Right lobe of liver (tissue), 6 donors: ENCODE data around the gene IGF2R. TPM values are rescaled to one million over a fixed set of nuclear protein-coding genes. Genes with fewer than 3 reads are reported as not detected.

Experiments used
- ATAC-seq, 4 donors: fragments of 200-7000 bp; cut with Tn5 transposase; one replicate each; pipeline ENCODE4 v1.9.1; 2020; ENCODE audit warnings: mild to moderate bottlenecking in 4 of 4, moderate library complexity in 4 of 4
- DNase-seq, 3 donors: peaks; one replicate each; pipeline ENCODE4 v3.0.0-alpha.2; 2020
- H3K27ac ChIP-seq, 3 donors: fragments of 200-600 bp; one replicate each; pipeline ENCODE4 v1.8.0; 2022
- H3K27me3 ChIP-seq, 2 donors: fragments of 200-600 bp; one replicate each; pipeline ENCODE4 v1.8.0; 2022
- H3K36me3 ChIP-seq, 4 donors: fragments of 200-600 bp; sonication (generic) in 1 of 4; one replicate each; pipeline versions ENCODE4 v1.5.1 to v1.8.0; 2017 to 2022; ENCODE audit warnings: control low read depth in 1 of 4
- H3K4me1 ChIP-seq, 4 donors: fragments of 200-600 bp; sonication (generic) in 1 of 4; one replicate each; pipeline versions ENCODE4 v1.5.1 to v1.8.0; 2017 to 2022; ENCODE audit warnings: control low read depth in 1 of 4
- H3K4me3 ChIP-seq, 3 donors: fragments of 200-600 bp; one replicate each; pipeline ENCODE4 v1.8.0; 2022
- H3K9me3 ChIP-seq, 4 donors: fragments of 200-600 bp; sonication (generic) in 1 of 4; one replicate each; pipeline versions ENCODE4 v1.5.1 to v1.8.0; 2017 to 2022; ENCODE audit warnings: control low read depth in 1 of 4
- CTCF ChIP-seq, 4 donors: fragments of 200-600 bp in 3 of 4; fragments of 450-650 bp in 1 of 4; IDR thresholded peaks; one replicate each; pipeline versions ENCODE4 v1.5.1 to v1.8.0; 2016 to 2022; ENCODE audit warnings: antibody characterized with exemption in 4 of 4, mild to moderate bottlenecking in 2 of 4
- POLR2A ChIP-seq: fragments of 450-650 bp; IDR thresholded peaks from one replicate; pipeline ENCODE4 v1.6.1; 2017; ENCODE audit warnings: antibody characterized with exemption, mild to moderate bottlenecking
- WGBS: methylation state at CpG from one replicate; pipeline ENCODE4 v1.1.6; 2018; ENCODE audit warnings: low coverage, low lambda C conversion rate; ENCODE audit not compliant: insufficient coverage; ENCODE audit errors: missing lambda C conversion rate; 5-methylcytosine and 5-hydroxymethylcytosine counted together
- intact Hi-C, 2 donors: fragments of 100-400 bp; cut with DNase I; formaldehyde crosslinking; loops; one replicate each; pipeline versions ENCODE4 v1.11.2 to v1.14.1; 2022
- total RNA-seq, 6 experiments: library from RNA; depleted of rRNA in 2 of 6; stranded (reverse); fragments of >200 nt in 2 of 6; fragmentation: NEBNext Ultra II Directional in 3 of 6; extraction: Animal tissue kit (Norgen Biotek cat#: 25700) in 3 of 6; gene quantifications; one replicate each; pipeline versions ENCODE4 v1.1.0 to v1.2.4, GENCODE V29; 2016 to 2023
- donor health status: DM: no; HTN: yes; CAD: no.
- donor health status: DM: no; HTN: no; CAD: no.
- donor health status: DM: no; HTN: no; CAD: no.
- donor health status: DM: no; HTN: yes; CAD: no.
- donor health status: DM: no; HTN: yes; CAD: no.

Gene IGF2R
- total RNA-seq, 6 experiments from 2014 or later, result 50.3 to 81.0 (median 67.1) TPM

- no peaks in the 10 kb centered on the region for H3K36me3 ChIP-seq
- no peaks in the 10 kb centered on the region for H3K9me3 ChIP-seq
- peak in 3 of 4 donors; percentile 29 to 68 (median 60) for ATAC-seq
- peak in 1 of 3 donors; percentile 31 for DNase-seq
- H3K27ac ChIP-seq, result no peak overlapping the region
- H3K4me1 ChIP-seq, result peaks cover 0 to 5% (median 0%) of the 10 kb centered on the region in 4 donors
- no peak overlapping the region for H3K4me3 ChIP-seq
- TF ChIP-seq CTCF (IDR thresholded peaks at IDR 0.05), result no peak
- no peak for TF ChIP-seq POLR2A
- intact Hi-C loops, result loop anchor here in 1 of 2 donors (10.0 kb wide), 1 partner anchor 65 kb away; no protein-coding TSS in a partner anchor
- WGBS, result 11% methylated on average over 8 of the region's 8 CpGs
- H3K27me3 ChIP-seq, result no peaks in the 10 kb centered on the region
Observed at GRCh38 chr6:159929819-159930218, 39.1 kb upstream of the IGF2R start.

- TF ChIP-seq POLR2A (no peak), CTCF (IDR thresholded peaks at IDR 0.05) (no peak)
- Histone ChIP-seq H3K27me3 (no peaks in the 10 kb centered on the region), H3K4me3 (no peak overlapping the region), H3K27ac (no peak overlapping the region), H3K36me3 (no peaks in the 10 kb centered on the region), H3K9me3 (no peaks in the 10 kb centered on the region), H3K4me1 (peaks cover 0 to 5% (median 0%) of the 10 kb centered on the region in 4 donors)
- ATAC-seq (no peak), DNase-seq (no peak)
- intact Hi-C loops, result loop anchor here in 1 of 2 donors (10.0 kb wide), 1 partner anchor 66 kb away; no protein-coding TSS in a partner anchor
- WGBS, result 78% methylated on average over 3 of the region's 3 CpGs
Observed at GRCh38 chr6:159931112-159931511, 37.8 kb upstream of the IGF2R start.

DNA sequence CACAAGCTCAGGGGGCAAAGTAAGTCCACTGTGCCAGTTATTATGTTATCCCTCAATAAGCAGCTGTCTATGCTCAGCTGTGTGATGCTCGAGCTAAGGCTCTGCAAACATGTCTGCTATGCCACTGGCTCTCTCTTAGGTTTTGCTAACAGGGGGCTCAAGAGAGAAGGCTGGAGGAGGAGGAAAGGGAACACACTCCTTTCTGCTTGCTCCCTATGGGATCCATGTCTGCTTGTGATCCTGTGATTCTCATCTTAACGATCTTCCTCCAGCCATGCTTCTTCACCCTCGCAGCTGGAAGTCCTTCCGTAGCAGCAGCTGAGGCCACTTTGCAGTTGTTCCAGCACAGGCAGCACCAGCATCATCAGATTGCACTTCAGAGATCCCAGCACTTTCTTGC, 37.0 kb upstream of the IGF2R start:
- ATAC-seq, result no peak
- H3K27me3 ChIP-seq, result no peaks in the 10 kb centered on the region
- no peaks in the 10 kb centered on the region for H3K9me3 ChIP-seq
- TF ChIP-seq CTCF (IDR thresholded peaks at IDR 0.05) (no peak), POLR2A (no peak)
- no peak for DNase-seq
- H3K4me1 ChIP-seq, result peaks cover 0 to 5% (median 0%) of the 10 kb centered on the region in 4 donors
- WGBS, result 74% methylated on average over 4 of the region's 4 CpGs
- H3K27ac ChIP-seq, result no peak overlapping the region
- intact Hi-C loops, result loop anchor here in 1 of 2 donors (10.0 kb wide), 1 partner anchor 67 kb away; no protein-coding TSS in a partner anchor
- no peak overlapping the region for H3K4me3 ChIP-seq
- H3K36me3 ChIP-seq, result no peaks in the 10 kb centered on the region

GRCh38 chr6:159933077-159933476, 35.8 kb upstream of the IGF2R start:
- Histone ChIP-seq H3K27me3 (no peaks in the 10 kb centered on the region), H3K27ac (no peak overlapping the region), H3K4me3 (no peak overlapping the region), H3K36me3 (no peaks in the 10 kb centered on the region), H3K9me3 (no peaks in the 10 kb centered on the region), H3K4me1 (peaks cover 0 to 5% (median 0%) of the 10 kb centered on the region in 4 donors)
- no peak for ATAC-seq
- WGBS, result 100% methylated on average over 1 of the region's 1 CpG
- intact Hi-C loops, result loop anchor here in 1 of 2 donors (10.0 kb wide), 1 partner anchor 68 kb away; no protein-coding TSS in a partner anchor
- no peak for DNase-seq
- TF ChIP-seq CTCF (IDR thresholded peaks at IDR 0.05) (no peak), POLR2A (no peak)
